Esophagus squamous epithelium (tissue), 5 donors: ENCODE results near the gene ASPDH. TPM values are rescaled to one million over a fixed set of nuclear protein-coding genes. Genes with fewer than 3 reads are reported as not detected.

Source experiments
- DNase-seq: peaks from one replicate; lab custom pipeline; 2025; lab: John Stamatoyannopoulos, UW
- H3K27ac ChIP-seq, 4 donors: fragments of 200-600 bp; sonication (generic); one replicate each; pipeline ENCODE4 v1.5.1; 2016 to 2019; ENCODE audit warnings: mild to moderate bottlenecking in 1 of 4
- H3K27me3 ChIP-seq, 4 donors: fragments of 200-600 bp; sonication (generic); 1 replicate in 3 of 4; 2 replicates in 1 of 4; pipeline versions ENCODE4 v1.5.1 to v1.6.0; 2017 to 2021; ENCODE audit warnings: antibody characterized with exemption in 1 of 4
- H3K36me3 ChIP-seq, 3 donors: fragments of 200-600 bp; sonication (generic); one replicate each; pipeline ENCODE4 v1.5.1; 2016 to 2019
- H3K4me1 ChIP-seq, 3 donors: fragments of 200-600 bp; sonication (generic); one replicate each; pipeline ENCODE4 v1.5.1; 2017 to 2019
- H3K4me3 ChIP-seq, 4 donors: fragments of 200-600 bp; sonication (generic); 1 replicate in 3 of 4; 2 replicates in 1 of 4; pipeline ENCODE4 v1.5.1; 2016 to 2019; ENCODE audit warnings: mild to moderate bottlenecking in 2 of 4, moderate library complexity in 1 of 4
- H3K9me3 ChIP-seq, 3 donors: fragments of 200-600 bp; sonication (generic); one replicate each; pipeline ENCODE4 v1.5.1; 2016 to 2019
- CTCF ChIP-seq, 6 experiments: fragments of 450-650 bp in 4 of 6; fragments of 200-600 bp in 2 of 6; sonication (generic) in 2 of 6; IDR thresholded peaks; one replicate each; pipeline ENCODE4 v1.5.1; 2016 to 2019; ENCODE audit warnings: antibody characterized with exemption in 6 of 6, mild to moderate bottlenecking in 4 of 6, moderate library complexity in 4 of 6
- POLR2A ChIP-seq, 4 donors: fragments of 450-650 bp; IDR thresholded peaks; one replicate each; pipeline ENCODE4 v1.6.1; 2017; ENCODE audit warnings: antibody characterized with exemption in 4 of 4, mild to moderate bottlenecking in 4 of 4, moderate library complexity in 3 of 4
- WGBS, 2 donors: methylation state at CpG; one replicate each; pipeline ENCODE4 v1.1.5; 2018; 5-methylcytosine and 5-hydroxymethylcytosine counted together
- intact Hi-C: fragments of 100-400 bp; cut with DNase I; formaldehyde crosslinking; loops from one replicate; pipeline ENCODE4 v1.15.0; 2022
- total RNA-seq, 4 donors: library from RNA; depleted of rRNA; stranded (reverse); fragments of >200 nt; gene quantifications; one replicate each; pipeline ENCODE4 v1.1.0, GENCODE V29; 2016
- donor health status: DM: yes; HTN: yes; CAD: no.

The ASPDH gene
- total RNA-seq, 4 donors from 2014 or later: not detected

- WGBS, 2 donors: 83 to 84% methylated on average over 11 of the region's 11 CpGs
- intact Hi-C loops: no loop called here
- no peak overlapping the region for H3K27ac ChIP-seq
Observed at GRCh38 chr19:50498219-50499056, 15.3 kb downstream of the ASPDH start.

GRCh38 chr19:50497022-50497405 lies 16.7 kb downstream of the ASPDH start:
- no peak for DNase-seq
- no peak for TF ChIP-seq POLR2A (IDR thresholded peaks at IDR 0.05)
- no peak for TF ChIP-seq CTCF (IDR thresholded peaks at IDR 0.05)
- H3K27ac ChIP-seq: no peak overlapping the region
- no peaks in the 10 kb centered on the region for H3K36me3 ChIP-seq
- no peak overlapping the region for H3K4me3 ChIP-seq
- no peaks in the 10 kb centered on the region for H3K27me3 ChIP-seq
- intact Hi-C loops: no loop called here
- 80 to 91% methylated on average over 6 to 7 of the region's 8 CpGs for WGBS, 2 donors
- H3K4me1 ChIP-seq: peaks cover 0 to 3% (median 0%) of the 10 kb centered on the region in 3 donors
- no peaks in the 10 kb centered on the region for H3K9me3 ChIP-seq

More at GRCh38 chr19:50498219-50499056, 15.3 kb downstream of the ASPDH start:
- Histone ChIP-seq H3K9me3 (no peaks in the 10 kb centered on the region), H3K4me1 (no peaks in the 10 kb centered on the region), H3K27me3 (no peaks in the 10 kb centered on the region), H3K4me3 (no peak overlapping the region), H3K36me3 (no peaks in the 10 kb centered on the region)
- no peak for DNase-seq
- no peak for TF ChIP-seq POLR2A (IDR thresholded peaks at IDR 0.05)

- intact Hi-C loops: no loop called here
- Histone ChIP-seq H3K27me3 (no peaks in the 10 kb centered on the region), H3K4me1 (peaks cover 0 to 3% (median 0%) of the 10 kb centered on the region in 3 donors), H3K27ac (no peak overlapping the region), H3K9me3 (no peaks in the 10 kb centered on the region), H3K4me3 (no peak overlapping the region), H3K36me3 (no peaks in the 10 kb centered on the region)
- TF ChIP-seq POLR2A (IDR thresholded peaks at IDR 0.05) (no peak), CTCF (IDR thresholded peaks at IDR 0.05) (no peak)
- 71 to 72% methylated on average over 25 to 26 of the region's 30 CpGs for WGBS, 2 donors
- no peak for DNase-seq
Observed at GRCh38 chr19:50496189-50497021, 17.3 kb downstream of the ASPDH start.

GRCh38 chr19:50495020-50495531 lies 18.6 kb downstream of the ASPDH start:
- no peak overlapping the region for H3K27ac ChIP-seq
- H3K4me1 ChIP-seq: peaks cover 0 to 3% (median 0%) of the 10 kb centered on the region in 3 donors
- WGBS, 2 donors: 89 to 90% methylated on average over 5 of the region's 5 CpGs
- no peaks in the 10 kb centered on the region for H3K9me3 ChIP-seq
- H3K4me3 ChIP-seq: no peak overlapping the region
- intact Hi-C loops: no loop called here
- no peaks in the 10 kb centered on the region for H3K36me3 ChIP-seq
- peaks cover 0 to 13% (median 0%) of the 10 kb centered on the region in 4 donors for H3K27me3 ChIP-seq
- TF ChIP-seq POLR2A (IDR thresholded peaks at IDR 0.05): no peak
- TF ChIP-seq CTCF (IDR thresholded peaks at IDR 0.05): no peak
- no peak for DNase-seq

GRCh38 chr19:50494186-50495019 lies 19.3 kb downstream of the ASPDH start:
- Histone ChIP-seq H3K27me3 (peaks cover 0 to 18% (median 0%) of the 10 kb centered on the region in 4 donors), H3K4me1 (peaks cover 0 to 3% (median 0%) of the 10 kb centered on the region in 3 donors), H3K9me3 (no peaks in the 10 kb centered on the region), H3K36me3 (no peaks in the 10 kb centered on the region), H3K4me3 (no peak overlapping the region), H3K27ac (no peak overlapping the region)
- no peak for DNase-seq
- intact Hi-C loops: no loop called here
- WGBS, 2 donors: 54 to 60% methylated on average over 6 of the region's 7 CpGs
- TF ChIP-seq CTCF (IDR thresholded peaks at IDR 0.05) (no peak), POLR2A (IDR thresholded peaks at IDR 0.05) (no peak)
